ENCODE measurements around the gene ZNF783.
A peak's percentile ranks its signal among the peaks of the same experiment; 100 is the strongest.

The ZNF783 gene

DNA sequence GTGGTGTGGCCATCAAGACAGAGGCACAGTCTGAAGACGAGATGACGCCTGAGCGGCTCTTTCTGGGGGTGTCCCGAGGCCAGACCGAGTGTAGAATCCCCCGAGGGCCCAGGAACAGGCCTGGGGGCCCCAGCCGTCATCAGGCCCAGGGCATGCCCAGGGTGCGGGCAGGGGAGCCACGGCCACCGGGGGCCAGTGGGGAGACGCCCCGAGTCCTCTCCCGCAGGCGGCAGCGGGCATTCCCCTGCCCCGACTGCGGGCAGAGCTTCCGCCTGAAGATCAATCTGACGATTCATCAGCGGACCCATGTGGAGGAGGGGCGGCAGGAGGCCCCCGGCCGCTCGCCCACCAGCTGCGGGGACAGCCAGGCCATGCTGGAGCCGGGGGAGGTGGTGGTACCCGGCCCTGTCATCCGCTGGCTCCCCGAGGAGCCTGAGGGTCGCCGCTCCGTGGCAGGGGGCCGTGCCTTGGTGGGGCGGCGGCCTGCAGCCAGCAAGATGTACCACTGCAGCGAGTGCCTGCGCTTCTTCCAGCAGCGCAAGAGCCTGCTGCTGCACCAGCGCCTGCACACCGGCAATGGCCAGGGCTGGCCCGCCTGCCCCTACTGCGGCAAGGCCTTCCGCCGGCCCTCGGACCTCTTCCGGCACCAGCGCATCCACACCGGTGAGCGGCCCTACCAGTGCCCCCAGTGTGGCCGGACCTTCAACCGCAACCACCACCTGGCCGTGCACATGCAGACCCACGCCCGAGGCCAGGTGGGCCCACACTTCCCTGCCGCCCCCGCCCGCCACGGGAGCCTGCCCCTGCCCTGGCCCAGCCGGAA is 19.7 kb downstream of the ZNF783 start:
- no peak for DNase-seq (ENCODE audit: low read depth)

DNA sequence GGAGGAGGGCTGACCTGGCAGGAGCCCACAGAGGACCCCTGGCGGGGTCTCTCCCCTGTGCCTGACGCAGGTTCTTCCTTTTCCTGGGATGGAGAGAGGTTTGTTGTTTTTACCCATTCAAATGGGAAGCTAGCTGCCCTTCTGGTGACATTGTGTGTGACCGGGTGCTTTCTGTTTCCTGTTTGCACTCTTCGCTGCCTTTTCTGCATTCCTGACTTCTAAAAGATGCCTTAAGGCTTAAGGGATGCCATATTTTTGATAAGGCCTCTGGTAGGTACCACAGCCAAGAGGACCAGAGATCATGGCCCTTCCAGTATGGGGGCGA is 20.3 kb downstream of the ZNF783 start:
- DNase-seq (ENCODE audit: low read depth) = no peak

DNA sequence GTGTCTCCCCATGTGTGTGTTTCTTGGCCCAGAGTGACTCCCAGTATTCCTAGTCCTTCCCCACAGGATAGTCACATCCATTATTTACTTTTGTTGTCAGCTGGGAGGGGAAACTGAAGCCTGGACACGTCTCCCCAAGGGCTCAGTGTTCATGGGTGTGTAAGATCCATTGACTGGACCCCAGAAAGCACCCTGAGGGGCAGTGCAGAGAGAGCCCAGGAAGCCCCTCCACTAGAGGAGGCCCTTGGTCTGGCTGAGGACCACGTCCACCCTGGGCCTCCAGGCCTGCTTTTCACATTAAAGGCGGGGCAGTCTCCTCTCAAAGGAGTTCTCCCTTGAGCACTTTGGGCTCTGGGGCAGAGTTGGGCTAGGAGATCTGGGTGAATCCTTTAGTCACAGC is 21.3 kb downstream of the ZNF783 start:
- no peak for DNase-seq (ENCODE audit: low read depth)

DNA sequence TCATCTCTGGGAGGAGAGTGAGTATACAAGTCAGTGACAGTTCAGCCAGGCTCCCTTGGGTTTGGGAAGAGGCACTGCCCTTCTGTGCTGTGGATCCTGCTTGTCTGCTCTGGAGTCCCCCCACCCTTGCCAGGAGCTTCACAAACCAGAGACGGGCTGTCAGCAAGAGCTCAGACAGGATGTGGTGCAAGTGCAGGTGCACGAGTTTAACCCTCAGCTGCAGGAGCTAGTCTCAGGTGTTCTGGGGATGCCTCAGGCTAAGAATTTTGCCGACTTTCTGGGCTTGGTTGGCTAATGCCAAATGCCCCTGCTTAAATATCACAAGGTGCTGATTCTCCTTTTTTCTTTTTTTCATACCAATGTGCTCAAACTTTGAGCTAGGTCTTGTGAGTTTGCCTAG is 22.3 kb downstream of the ZNF783 start:
- no peak for DNase-seq (ENCODE audit: low read depth)

DNA sequence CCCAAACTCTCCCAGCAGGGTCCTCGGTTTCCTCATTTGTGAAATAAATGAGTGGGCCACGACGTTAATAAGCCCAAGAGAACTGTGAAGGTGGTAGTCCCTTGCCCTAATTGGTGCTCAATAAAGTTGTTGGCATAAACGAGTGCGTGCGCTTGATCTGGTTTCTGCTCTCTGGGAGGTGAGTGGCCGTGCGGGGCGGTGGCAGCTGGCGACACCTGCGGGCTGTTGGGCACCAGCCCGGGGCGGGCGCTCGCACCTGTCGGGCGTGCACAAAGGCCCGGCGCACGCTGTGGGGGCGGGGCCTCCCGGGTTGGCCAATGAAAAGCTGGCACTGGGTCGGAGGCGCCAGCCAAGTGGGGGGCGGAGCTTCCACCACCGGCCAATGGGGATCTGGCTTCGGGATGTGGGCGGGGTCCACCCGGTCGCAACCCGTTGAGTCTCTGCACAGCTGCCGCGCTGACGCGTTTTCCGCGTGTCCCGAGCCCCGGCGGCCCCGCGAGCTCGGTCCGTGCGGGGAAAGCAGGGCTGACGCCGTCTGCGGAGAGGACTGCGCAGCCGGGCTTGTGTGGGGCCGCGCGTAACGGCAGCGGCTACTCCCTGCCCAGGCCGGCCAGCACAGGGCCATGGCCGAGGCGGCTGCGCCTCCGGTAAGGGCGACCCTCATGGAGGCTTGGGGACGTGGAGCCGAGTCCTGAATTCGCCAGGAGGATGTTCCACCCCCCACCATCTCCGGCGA is 23.0 kb downstream of the ZNF783 start:
- DNase-seq (ENCODE audit: low read depth) = peak; percentile 32

DNA sequence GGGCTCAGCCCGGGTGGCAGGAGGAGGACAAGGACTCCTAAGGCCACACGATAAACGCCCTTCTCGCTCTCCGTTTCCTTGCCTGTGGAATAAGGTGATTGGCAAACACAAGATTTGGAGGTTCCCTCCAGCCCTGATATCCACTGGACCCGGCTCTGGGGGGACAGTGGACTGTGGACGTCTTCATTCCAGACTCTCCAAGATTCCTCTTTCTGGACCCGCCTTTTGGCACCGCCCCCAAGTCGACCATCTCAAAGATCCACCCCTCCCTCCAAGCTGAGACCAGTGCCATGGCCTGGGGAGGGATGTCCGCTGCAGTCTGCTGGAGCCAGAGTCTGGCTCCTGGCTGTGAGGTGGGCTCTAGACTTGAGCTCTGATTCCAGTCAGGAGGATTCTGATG is 23.6 kb downstream of the ZNF783 start:
- DNase-seq (ENCODE audit: low read depth) = no peak

DNA sequence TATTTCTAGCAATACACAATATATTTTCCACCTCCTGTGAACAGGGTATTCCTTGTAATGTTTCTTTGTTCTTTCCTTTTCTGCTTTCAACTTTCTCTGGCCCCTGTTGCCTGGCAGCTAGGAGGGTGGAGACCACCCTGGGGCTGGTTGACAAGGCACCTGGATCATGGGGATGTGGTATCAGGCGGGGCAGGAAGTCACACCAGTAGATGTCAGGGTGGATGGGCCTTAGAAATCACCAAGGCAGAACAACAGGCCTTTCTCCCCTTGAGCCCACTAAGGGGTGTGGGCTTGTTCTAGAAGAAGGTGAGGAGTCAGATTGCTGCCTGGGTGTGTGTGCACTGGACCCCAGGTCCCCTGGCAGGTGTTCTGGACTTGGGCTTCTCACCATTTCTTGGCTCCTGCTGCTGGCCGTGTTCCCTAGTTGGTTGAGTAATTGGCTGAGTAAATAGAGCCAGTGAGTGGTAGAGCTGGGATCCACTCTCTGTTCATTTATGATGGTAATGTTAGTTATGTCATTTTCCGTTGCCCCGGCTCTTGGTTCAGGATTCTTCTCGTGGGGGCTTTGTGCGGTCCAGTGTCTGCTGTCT is 24.9 kb downstream of the ZNF783 start:
- DNase-seq (ENCODE audit: low read depth) = no peak

DNA sequence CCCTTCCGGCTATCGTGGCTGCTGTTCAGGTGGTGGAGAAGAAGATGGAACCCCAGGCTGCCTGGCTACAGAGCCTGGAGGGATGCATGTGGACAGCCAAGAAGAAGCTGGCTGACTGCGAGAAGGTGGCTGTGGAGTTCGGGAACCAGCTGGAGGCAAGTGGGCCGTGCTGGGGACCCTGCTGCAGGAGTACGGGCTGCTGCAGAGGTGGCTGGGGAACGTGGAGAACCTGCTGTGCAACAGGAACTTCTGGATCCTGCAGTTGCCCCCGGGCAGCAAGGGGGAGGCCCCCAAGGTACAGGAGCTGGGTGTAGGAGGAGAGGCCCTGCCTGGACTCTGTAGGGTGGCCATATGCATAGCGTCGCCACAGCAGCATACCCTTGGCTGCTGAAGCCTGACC is 25.6 kb downstream of the ZNF783 start:
- DNase-seq (ENCODE audit: low read depth) = no peak

DNA sequence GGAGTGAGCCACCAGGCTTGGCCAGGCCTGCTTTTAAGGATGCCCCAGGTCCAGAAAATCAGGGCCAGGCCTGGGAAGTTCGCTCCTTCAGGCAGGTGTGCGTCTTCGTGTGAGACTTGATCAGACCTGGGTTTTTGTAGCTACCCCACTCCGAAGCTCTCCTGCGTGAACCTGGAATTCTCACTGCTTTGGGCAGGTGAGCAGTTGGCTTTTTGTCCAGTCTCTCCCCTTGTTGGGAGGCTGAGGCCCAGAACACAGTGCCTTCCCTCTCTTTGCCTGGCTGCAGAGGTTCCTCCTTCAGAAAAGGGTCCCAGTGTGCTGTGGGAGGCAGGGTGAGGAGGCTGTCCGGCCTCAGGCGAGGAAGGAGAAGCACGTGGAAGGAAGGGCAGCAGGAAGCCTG is 27.3 kb downstream of the ZNF783 start:
- no peak for DNase-seq (ENCODE audit: low read depth)

DNA sequence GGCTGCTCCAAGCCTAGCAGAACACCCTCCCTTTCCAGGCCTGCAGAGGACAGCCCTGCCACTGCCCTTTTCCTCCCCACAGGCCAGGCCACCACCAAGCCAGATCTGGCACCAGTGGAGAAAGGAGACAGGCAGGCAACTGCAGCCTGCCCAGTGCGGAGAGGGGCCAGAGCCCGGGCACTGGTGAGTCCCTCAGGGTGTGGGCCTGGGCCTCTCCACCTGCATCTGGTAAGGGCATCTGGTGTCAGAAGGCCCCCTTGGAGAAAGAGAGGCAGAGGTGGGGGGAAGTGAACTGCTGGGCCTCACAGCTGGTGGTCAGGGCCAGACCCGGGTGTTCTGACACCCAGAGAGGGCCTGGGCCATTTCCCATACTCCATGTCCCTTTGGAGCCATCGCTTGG is 27.9 kb downstream of the ZNF783 start:
- no peak for DNase-seq (ENCODE audit: low read depth)

DNA sequence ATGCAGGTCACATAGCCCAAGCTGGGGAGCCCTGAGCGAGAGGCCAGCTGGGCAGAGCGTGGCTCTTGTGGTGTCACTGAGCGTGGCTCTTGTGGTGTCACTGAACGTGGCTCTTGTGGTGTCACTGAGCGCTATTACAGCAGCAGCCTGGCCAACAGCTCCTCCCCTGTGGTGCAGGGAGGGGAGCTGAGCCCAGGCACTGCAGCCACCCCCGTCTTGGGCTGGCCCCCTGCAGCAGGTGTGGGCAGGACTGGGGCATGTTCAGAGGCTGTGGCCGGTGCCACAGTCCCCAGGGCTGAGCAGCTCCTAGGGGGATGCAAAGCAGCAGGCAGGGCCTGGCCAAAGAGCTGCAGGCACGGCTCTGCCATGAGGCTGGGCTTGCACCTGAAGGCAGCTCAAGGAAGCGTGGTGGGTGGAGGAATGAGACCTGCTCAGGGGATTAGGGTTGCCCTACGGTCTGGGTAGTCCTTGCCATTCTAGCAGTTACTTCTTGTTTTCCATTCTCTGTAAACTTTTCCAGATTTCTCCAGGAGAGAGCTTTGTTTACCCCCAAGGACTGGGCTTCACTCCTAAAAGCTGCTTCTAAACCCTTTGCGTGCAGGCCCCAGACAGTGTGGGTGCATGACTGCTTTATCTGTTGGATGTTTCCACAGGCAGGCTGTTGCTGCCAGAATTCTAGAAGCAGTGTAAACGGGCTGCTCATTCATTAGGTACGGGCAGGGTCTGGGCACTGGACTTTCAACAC is 29.2 kb downstream of the ZNF783 start:
- DNase-seq (ENCODE audit: low read depth) = no peak

DNA sequence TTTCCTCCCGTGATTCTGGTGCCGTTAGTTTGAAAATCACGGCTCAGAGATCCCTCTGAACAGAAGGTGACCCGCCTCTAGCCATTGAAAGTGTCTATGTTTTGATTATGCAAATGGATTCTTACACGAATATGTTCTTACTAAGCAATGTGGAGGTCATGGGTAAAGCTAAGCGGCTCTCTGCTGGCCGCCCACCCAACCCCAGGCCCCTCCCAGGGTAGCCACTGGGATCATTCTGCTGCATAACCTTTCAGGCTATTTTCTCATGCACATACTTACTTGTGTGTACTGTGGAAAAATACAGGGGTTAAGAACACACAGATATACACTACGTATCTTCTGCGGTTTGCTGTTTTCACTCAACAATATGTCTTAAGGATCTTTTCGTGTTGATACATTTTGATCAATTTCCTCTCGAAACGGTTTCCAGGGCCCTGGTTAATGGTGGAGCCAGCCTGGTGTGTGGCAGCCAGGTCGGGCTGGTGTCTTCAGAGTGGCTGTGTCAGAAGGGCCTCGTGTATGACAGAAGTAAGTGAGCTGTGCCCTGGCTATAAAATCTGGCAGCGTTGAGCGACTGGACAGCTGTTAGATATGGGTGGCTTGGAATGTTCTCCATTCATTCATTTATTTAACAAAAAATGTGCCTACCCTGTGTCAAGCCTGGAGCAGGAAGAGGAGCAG is 29.9 kb downstream of the ZNF783 start:
- DNase-seq (ENCODE audit: low read depth) = no peak

DNA sequence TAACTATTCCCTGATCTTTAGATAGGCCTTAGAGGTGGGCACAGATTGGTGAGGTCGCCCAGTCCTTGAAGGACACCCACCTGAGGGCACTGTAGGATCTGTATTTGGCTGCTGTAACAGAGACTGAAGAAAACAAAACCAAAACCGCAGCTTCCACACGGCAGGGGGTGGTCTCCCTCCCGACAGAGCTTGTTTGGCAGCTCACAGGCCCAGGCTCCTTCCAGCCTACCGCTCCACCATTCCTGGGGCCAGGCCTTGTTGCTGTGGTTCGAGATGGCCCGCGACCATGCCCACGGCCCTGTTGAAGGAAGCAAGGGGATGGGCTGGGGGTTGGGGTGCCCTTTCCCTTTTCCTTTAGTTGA is 30.4 kb downstream of the ZNF783 start:
- no peak for DNase-seq (ENCODE audit: low read depth)

DNA sequence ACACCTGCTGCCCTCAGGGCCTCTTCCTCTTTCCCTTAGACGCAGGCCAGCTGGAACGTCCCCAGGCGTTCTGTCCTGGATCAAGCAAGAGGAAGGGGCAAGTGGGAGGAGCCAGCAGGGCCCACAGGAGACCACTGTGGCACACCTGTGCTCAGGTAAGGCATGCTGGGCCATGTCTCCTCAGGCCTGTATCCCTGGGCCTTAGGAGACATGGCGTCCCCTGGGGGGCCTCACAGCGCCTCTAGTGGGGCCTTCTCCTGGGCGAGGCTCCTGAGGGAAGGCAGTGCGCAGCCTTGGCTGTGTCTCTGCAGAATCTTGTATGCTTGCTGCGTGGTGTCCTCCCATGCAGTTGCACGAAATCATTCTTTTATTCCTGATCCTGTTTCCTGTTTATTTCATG is 31.3 kb downstream of the ZNF783 start:
- DNase-seq (ENCODE audit: low read depth) = no peak

DNA sequence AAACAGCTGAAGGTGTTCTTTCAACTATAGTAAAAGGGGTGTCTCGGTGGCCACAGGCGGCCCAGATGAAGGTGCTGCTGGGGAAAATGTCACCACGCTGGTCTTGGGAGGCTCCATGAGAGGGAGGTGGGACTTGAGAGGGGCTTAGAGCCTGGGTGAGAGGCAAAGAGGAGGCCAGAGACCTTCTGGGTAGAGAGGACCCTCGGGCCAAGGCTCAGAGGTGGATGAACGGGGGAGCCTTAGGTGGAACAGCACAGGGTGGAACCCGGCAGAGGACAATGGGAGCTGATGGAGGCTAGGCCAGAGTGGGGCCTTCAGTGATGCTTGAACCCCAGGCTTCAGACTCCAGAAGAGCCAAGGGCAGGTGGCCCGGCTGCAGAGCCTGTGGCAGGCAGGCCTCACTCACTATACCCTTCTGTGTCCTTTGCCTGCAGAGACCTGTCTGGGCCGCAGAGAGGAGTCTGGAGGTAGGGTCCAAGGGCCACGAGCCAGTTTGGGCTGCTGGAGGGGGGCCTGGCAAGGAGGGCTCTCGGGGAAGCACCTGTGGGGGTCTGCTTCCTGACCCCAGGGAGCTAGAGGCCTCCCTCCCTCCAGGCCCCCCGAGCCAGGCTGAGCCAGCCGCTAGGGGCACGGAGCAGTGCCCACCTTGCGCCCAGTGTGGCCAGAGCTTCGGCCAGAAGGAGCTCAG is 32.1 kb downstream of the ZNF783 start:
- no peak for DNase-seq (ENCODE audit: low read depth)

DNA sequence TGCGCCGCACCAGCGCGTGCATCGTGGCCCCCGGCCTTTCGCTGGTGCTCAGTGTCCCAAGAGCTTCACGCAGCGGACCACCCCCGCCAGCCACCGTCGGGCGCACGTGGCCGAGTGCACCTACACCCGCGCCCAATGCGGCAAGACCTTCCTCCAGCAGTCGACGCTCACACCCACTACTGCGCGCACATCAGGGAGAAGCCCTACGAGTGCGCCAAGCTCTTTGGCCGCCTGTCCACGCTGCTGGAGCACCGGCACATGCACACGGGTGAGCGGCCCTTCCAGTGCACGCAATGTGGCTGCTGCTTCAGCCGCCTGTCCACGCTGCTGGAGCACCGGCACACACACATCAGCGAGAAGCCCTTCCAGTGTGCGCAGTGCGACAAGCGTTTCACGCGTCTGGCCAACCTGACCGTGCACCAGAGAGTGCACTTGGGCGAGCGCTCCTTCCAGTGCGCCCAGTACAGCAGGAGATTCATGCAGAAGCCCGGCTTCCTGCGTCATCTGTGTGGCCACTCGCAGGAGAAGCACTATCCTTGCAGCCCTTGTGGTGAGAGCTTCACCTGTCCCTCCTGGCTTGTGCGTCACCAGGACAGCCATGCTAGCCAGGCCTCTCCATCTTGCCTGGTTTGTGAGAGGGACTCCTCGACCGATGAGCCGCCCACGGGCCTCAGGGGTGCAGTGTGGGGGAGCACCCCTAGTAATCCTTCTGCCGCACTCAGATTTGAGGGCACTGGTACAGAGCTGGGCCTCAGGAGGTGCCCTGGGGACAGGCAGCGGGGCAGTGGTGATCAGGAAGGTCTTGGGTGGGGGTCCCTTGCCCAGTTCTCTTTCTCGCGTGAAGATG is 32.9 kb downstream of the ZNF783 start:
- DNase-seq (ENCODE audit: low read depth) = no peak

DNA sequence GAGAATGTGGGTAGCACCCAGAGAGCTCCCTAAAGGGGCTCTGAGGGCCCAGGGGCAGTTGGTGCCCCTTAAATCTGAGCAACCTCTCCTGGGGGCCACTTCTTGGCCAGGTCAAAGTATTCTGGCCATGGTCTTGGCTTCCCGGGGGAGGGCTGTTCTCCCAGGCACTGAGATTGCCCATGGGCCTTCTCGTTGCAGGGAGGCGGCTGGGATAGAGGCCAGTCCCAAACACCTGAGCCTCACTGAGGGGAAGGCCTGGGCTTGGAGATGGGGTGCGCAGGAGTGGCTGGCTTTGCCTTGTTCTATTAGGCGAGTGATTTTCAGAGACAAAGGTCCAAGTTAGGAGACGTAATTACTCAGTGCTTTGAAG is 33.5 kb downstream of the ZNF783 start:
- no peak for DNase-seq (ENCODE audit: low read depth)

DNA sequence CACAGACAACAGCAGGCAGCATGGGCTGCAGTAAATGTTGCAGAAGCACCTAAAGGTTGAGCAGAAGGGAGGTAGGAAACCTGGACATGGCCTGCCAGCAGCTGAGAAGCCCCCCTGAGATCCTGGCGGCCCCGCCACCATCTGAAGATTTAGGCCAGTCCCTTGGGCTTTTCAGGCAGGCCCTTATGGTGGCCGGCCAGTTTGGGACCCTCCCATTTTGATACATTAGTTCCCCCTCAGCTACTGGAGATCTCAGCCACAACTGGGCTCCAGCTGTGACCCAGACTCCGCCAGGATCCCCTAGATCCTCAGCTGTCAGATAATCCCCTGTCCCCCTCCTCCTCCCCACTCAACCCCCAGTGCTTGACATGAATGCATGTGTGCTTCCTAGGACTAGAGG is 34.4 kb downstream of the ZNF783 start:
- no peak for DNase-seq (ENCODE audit: low read depth)

DNA sequence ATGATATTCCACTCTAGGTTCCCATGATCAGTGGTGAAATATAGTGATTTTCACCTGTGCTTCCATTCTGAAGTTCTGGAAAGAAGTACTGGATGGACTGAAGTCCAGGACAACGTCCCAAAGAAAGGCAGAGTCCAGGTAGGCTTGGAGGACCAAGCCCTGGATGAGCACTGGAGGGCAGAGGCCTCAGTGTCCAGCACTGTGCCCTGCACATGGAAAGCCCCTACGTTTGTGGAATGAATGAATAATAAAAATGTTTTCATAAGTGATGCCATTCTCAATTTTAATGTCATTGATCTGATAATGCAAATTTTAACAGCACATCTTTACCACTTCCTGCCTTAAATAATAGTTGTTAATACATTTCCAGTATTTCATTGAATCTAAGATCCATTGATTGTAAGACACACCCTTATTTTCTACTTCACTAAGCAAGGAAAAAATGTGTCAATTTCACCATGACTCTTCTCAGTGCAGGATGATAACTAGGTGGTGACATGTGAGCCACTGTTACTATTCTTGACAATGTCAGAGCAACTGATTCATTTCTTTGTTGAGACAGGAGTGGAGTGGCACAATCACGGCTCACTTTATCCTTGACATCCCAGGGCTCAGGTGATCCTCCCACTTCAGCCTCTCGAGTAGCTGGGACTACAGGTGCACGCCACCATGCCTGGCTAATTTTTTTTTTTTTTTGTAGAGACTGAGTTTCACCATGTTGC is 35.2 kb downstream of the ZNF783 start:
- no peak for DNase-seq (ENCODE audit: low read depth)
